Aorta (tissue), 5 donors: ENCODE results near the gene ATP2A3. TPM values are rescaled to one million over a fixed set of nuclear protein-coding genes. Genes with fewer than 3 reads are reported as not detected.

Source experiments
- ATAC-seq: fragments of 200-7000 bp; cut with Tn5 transposase; one replicate; pipeline ENCODE4 v1.9.1; 2022; ENCODE audit warnings: moderate library complexity; ENCODE audit not compliant: low FRiP score
- DNase-seq, 2 donors: peaks; one replicate each; pipeline ENCODE4 v3.0.0-alpha.2; 2020
- H3K27ac ChIP-seq, 2 donors: one replicate each; pipeline ENCODE4 v1.5.1; 2013; ENCODE audit warnings: low read length in 2 of 2, mild to moderate bottlenecking in 2 of 2, moderate library complexity in 2 of 2, control low read depth in 1 of 2, inconsistent platforms in 1 of 2, low read depth in 1 of 2
- H3K27me3 ChIP-seq, 2 donors: one replicate each; pipeline ENCODE4 v1.6.1; 2013; ENCODE audit warnings: control low read depth in 1 of 2, low read length in 1 of 2, mild to moderate bottlenecking in 1 of 2, moderate library complexity in 1 of 2; ENCODE audit not compliant: insufficient read depth in 2 of 2, control insufficient read depth in 1 of 2
- H3K36me3 ChIP-seq, 2 donors: one replicate each; pipeline ENCODE4 v1.6.1; 2013; ENCODE audit warnings: control low read depth in 1 of 2, low read length in 1 of 2, mild to moderate bottlenecking in 1 of 2; ENCODE audit not compliant: insufficient read depth in 2 of 2, control insufficient read depth in 1 of 2
- H3K4me1 ChIP-seq, 2 donors: one replicate each; pipeline ENCODE4 v1.6.1; 2013; ENCODE audit warnings: low read length in 2 of 2, control low read depth in 1 of 2, mild to moderate bottlenecking in 1 of 2, moderate library complexity in 1 of 2; ENCODE audit not compliant: insufficient read depth in 2 of 2, control insufficient read depth in 1 of 2
- H3K4me3 ChIP-seq, 2 donors: one replicate each; pipeline ENCODE4 v1.5.1; 2013; ENCODE audit warnings: low read length in 2 of 2, control low read depth in 1 of 2, mild to moderate bottlenecking in 1 of 2
- H3K9me3 ChIP-seq: one replicate; pipeline ENCODE4 v1.6.1; 2013; ENCODE audit warnings: mild to moderate bottlenecking, low read length; ENCODE audit not compliant: control insufficient read depth
- WGBS, 2 donors: extraction: QIAGEN DNeasy Blood & Tissue Kit; methylation state at CpG; one replicate each; pipeline ENCODE4 v1.1.7; 2013; 5-methylcytosine and 5-hydroxymethylcytosine counted together
- intact Hi-C, 2 donors: fragments of 100-400 bp; cut with DNase I; formaldehyde crosslinking; loops; one replicate each; pipeline versions ENCODE4 v1.14.2 to v1.15.0; 2022
- polyA plus RNA-seq, 2 donors: library from polyadenylated mRNA; stranded (reverse); fragments of 200-250 nt; gene quantifications; one replicate each; pipeline ENCODE4 v1.2.3, GENCODE V29; 2013
- total RNA-seq, 2 donors: library from RNA; stranded (reverse); fragmentation: NEBNext Ultra II Directional; extraction: Animal tissue kit (Norgen Biotek cat#: 25700); gene quantifications; one replicate each; pipeline ENCODE4 v1.2.1, GENCODE V29; 2021
- donor health status: healthy with polysubstance abuse.
- donor health status: Bipolar disorder and iron deficiency.
- donor health status: DM: no; HTN: no; CAD: no.
- donor health status: DM: no; HTN: no; CAD: no.
- donor health status: DM: yes; HTN: yes; CAD: no.

Gene ATP2A3
- total and polyA plus RNA-seq, 4 donors, result 7.5 to 88.7 (median 30.4) TPM

GRCh38 chr17:3892095-3892998 lies 71.9 kb downstream of the ATP2A3 start:
- Histone ChIP-seq H3K4me3 (peak overlapping the region; percentile 19 to 30), H3K4me1 (no peaks in the 10 kb centered on the region), H3K27ac (no peak overlapping the region), H3K36me3 (no peaks in the 10 kb centered on the region), H3K9me3 (no peaks in the 10 kb centered on the region), H3K27me3 (no peaks in the 10 kb centered on the region)
- intact Hi-C loops, result no loop called here
- WGBS, 2 donors, result 1% methylated on average over 87 to 96 of the region's 96 CpGs
- peak; percentile 91 to 92 for DNase-seq
- peak; percentile 35 for ATAC-seq

DNA sequence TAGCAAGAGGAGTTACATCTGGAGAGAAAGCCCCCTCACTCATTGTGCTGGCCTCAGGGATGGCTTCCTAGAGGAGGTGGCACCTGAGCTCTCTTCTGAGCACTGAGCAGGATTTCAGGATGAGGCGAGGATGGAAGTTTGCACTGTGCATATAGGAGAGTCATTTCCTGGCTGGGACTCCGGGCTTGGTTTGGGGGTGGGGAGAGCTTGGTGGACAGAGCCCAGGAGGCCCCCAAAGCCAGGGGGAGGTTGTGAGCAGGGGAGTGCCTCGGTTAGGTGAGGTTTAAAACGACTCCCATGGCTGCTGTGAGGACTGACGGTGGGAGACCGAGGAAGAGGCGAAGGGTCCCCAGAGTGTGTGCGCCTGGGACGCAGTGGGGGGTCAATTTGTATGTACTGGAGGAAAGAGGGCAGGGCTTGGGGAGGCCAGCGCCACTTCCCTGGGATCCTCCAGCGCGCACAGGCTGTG lies 72.6 kb downstream of the ATP2A3 start:
- H3K4me3 ChIP-seq, result no peak overlapping the region
- intact Hi-C loops, result no loop called here
- no peaks in the 10 kb centered on the region for H3K36me3 ChIP-seq
- DNase-seq (no peak), ATAC-seq (no peak)
- no peaks in the 10 kb centered on the region for H3K4me1 ChIP-seq
- H3K27me3 ChIP-seq, result no peaks in the 10 kb centered on the region
- no peaks in the 10 kb centered on the region for H3K9me3 ChIP-seq
- WGBS, 2 donors, result 50 to 61% methylated on average over 11 to 12 of the region's 12 CpGs
- no peak overlapping the region for H3K27ac ChIP-seq

DNA sequence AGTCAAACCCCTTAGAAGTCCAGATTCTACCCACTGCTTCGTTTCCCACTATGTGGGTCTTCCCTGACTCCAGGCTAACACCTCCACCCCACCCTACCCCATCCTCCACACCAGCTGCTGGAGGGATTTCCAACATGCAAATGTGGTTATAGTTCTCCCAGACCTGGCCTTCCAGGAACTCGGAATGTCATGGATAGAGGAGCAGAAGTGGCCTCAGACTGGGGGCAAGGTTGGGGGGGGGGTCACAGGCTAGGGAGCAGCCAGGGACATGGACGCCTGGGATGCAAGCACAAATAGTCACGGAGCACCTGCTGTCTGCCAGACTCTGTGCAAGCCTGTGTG lies 73.4 kb downstream of the ATP2A3 start:
- no peak for ATAC-seq
- H3K4me3 ChIP-seq, result no peak overlapping the region

DNA sequence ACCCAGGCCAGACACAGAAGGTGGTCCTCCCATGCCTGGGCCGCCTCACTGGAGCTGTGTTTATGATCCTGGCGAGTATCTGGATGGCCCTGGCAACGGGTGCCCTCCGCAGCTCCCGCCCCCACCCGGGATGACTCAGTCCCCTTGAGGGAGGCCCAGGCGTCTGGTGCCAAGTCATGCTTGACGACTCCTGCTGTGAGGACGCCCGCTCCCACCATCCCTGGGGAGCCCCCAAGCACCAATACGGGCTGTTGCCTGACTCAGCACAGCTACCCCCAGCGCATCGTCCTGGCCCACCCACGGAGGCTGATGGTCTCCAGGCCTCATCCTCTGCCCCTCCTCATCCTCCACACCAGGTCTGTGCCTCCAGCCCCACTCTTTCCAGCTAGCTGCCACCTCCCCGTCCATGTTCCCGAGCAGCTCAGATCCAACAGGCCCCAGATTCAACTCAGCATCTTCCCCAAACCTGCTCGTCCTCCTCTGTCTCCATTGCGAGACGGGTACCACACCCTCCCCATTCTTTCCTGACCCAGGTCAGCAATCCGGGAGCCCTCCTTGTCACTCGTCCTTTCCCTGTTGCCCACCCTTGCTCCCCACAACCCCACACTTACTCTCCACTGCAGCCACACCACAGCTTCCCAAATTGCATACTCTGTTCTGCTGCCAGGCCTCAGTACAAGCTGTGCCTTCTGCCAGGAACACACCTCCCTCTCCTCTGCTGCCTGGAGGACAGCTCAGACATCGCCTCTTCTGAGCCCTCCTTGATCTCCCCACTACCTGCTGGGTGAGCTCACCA lies 74.0 kb downstream of the ATP2A3 start:
- DNase-seq, result peak; percentile 92 to 97
- WGBS, 2 donors, result 13 to 14% methylated on average over 19 to 22 of the region's 22 CpGs
- intact Hi-C loops, result no loop called here
- peak overlapping the region in 1 of 2 donors; percentile 68 for H3K27ac ChIP-seq
- peak; percentile 60 for ATAC-seq
- no peaks in the 10 kb centered on the region for H3K4me1 ChIP-seq
- H3K9me3 ChIP-seq, result no peaks in the 10 kb centered on the region
- H3K36me3 ChIP-seq, result no peaks in the 10 kb centered on the region
- no peaks in the 10 kb centered on the region for H3K27me3 ChIP-seq
- no peak overlapping the region for H3K4me3 ChIP-seq

More for the DNA sequence above, 73.4 kb downstream of the ATP2A3 start:
- Histone ChIP-seq H3K36me3 (no peaks in the 10 kb centered on the region), H3K9me3 (no peaks in the 10 kb centered on the region), H3K27me3 (no peaks in the 10 kb centered on the region), H3K4me1 (no peaks in the 10 kb centered on the region), H3K27ac (peak overlapping the region in 1 of 2 donors; percentile 68)
- 49% methylated on average over 4 of the region's 4 CpGs for WGBS, 2 donors
- intact Hi-C loops, result no loop called here
- DNase-seq, result no peak

- no peak for DNase-seq
- Histone ChIP-seq H3K4me1 (no peaks in the 10 kb centered on the region), H3K36me3 (no peaks in the 10 kb centered on the region), H3K27ac (peak overlapping the region in 1 of 2 donors; percentile 52), H3K9me3 (no peaks in the 10 kb centered on the region), H3K27me3 (no peaks in the 10 kb centered on the region), H3K4me3 (no peak overlapping the region)
- 45 to 51% methylated on average over 16 to 17 of the region's 17 CpGs for WGBS, 2 donors
- ATAC-seq, result no peak
- intact Hi-C loops, result no loop called here
Observed at GRCh38 chr17:3889325-3890012, 74.8 kb downstream of the ATP2A3 start.

DNA sequence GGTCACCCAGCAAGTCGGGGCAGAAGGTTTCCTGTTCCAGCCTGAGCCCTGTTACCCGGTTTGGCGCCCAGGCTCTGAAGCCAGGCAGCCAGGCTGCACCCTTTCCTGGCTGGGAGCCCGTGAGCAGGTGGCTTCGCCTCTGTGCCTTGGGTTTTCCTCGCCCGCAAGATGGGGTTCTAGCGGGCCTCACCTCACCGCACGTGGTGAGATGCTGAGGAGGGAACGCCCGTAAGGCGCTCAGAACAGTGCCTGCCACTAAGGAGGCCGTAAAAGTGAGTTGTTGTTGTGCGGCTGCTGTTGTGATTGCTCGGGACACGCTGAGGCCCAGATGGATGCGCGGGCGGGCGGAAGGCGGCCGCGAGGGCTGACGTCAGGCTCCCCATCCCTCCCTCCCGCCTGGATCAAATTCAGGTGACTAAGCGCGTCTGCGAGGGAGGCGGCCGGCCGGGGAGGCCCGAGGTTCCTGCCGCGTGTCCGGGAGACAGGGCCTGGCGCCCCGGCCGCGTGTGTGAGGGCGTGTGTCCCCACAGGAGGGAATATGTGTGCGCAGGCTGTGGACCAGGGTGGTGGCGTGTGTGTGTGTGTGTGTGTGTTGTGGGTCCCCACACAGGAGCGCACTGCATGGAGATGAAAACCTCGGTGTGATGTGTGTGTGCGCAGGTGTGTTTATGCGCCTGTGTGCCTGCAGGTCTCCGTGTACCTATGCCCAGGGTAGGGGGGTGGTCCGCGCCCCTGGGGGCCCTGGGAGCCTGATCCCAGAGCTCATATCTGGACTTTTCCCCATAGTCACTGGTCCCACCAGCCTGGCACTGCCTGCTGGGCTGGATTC lies 75.7 kb downstream of the ATP2A3 start:
- no peaks in the 10 kb centered on the region for H3K27me3 ChIP-seq
- no peaks in the 10 kb centered on the region for H3K36me3 ChIP-seq
- peak; percentile 66 for ATAC-seq
- H3K9me3 ChIP-seq, result no peaks in the 10 kb centered on the region
- H3K27ac ChIP-seq, result peak overlapping the region in 1 of 2 donors; percentile 17
- no peaks in the 10 kb centered on the region for H3K4me1 ChIP-seq
- peak; percentile 81 to 92 for DNase-seq
- 70 to 79% methylated on average over 50 of the region's 50 CpGs for WGBS, 2 donors
- intact Hi-C loops, result no loop called here
- H3K4me3 ChIP-seq, result no peak overlapping the region

- no peak for DNase-seq
- intact Hi-C loops, result no loop called here
- 89 to 94% methylated on average over 9 of the region's 9 CpGs for WGBS, 2 donors
- no peak for ATAC-seq
- H3K9me3 ChIP-seq, result no peaks in the 10 kb centered on the region
- H3K27me3 ChIP-seq, result no peaks in the 10 kb centered on the region
- no peak overlapping the region for H3K4me3 ChIP-seq
- no peaks in the 10 kb centered on the region for H3K4me1 ChIP-seq
- no peaks in the 10 kb centered on the region for H3K36me3 ChIP-seq
- H3K27ac ChIP-seq, result no peak overlapping the region
Observed at GRCh38 chr17:3887804-3888203, 76.4 kb downstream of the ATP2A3 start.

GRCh38 chr17:3887394-3887793 lies 76.8 kb downstream of the ATP2A3 start:
- DNase-seq, result no peak
- Histone ChIP-seq H3K9me3 (no peaks in the 10 kb centered on the region), H3K4me1 (no peaks in the 10 kb centered on the region), H3K27me3 (no peaks in the 10 kb centered on the region), H3K27ac (no peak overlapping the region), H3K4me3 (no peak overlapping the region), H3K36me3 (no peaks in the 10 kb centered on the region)
- WGBS, 2 donors, result 83 to 95% methylated on average over 2 of the region's 2 CpGs
- intact Hi-C loops, result no loop called here
- ATAC-seq, result no peak
